Breast epithelium (tissue), 4 donors: ENCODE measurements around the gene GMNC. TPM values are rescaled to one million over a fixed set of nuclear protein-coding genes. Genes with fewer than 3 reads are reported as not detected.

Experiments used
- DNase-seq, 2 donors: peaks; one replicate each; pipeline ENCODE4 v3.0.0-alpha.2; 2019; ENCODE audit warnings: low spot score in 2 of 2
- H3K27ac ChIP-seq, 2 donors: fragments of 200-600 bp; sonication (generic) in 1 of 2; one replicate each; pipeline ENCODE4 v1.5.1; 2016 to 2019; ENCODE audit warnings: mild to moderate bottlenecking in 1 of 2
- H3K27me3 ChIP-seq, 2 donors: fragments of 200-600 bp; sonication (generic) in 1 of 2; one replicate each; pipeline versions ENCODE4 v1.5.1 to v1.6.0; 2017 to 2019; ENCODE audit warnings: control low read depth in 1 of 2, mild to moderate bottlenecking in 1 of 2
- H3K36me3 ChIP-seq: fragments of 200-600 bp; one replicate; pipeline ENCODE4 v1.5.1; 2019
- H3K4me1 ChIP-seq, 2 donors: fragments of 200-600 bp; sonication (generic); one replicate each; pipeline ENCODE4 v1.5.1; 2016 to 2019; ENCODE audit warnings: control low read depth in 1 of 2
- H3K4me3 ChIP-seq, 3 donors: fragments of 200-600 bp; sonication (generic); 1 replicate in 2 of 3; 2 replicates in 1 of 3; pipeline ENCODE4 v1.5.1; 2016 to 2019; ENCODE audit warnings: mild to moderate bottlenecking in 3 of 3, moderate library complexity in 2 of 3
- H3K9me3 ChIP-seq, 2 donors: fragments of 200-600 bp; sonication (generic) in 1 of 2; one replicate each; pipeline ENCODE4 v1.5.1; 2016 to 2019; ENCODE audit warnings: control low read depth in 1 of 2
- CTCF ChIP-seq, 3 donors: fragments of 450-650 bp; IDR thresholded peaks; one replicate each; pipeline ENCODE4 v1.5.1; 2016 to 2017; ENCODE audit warnings: antibody characterized with exemption in 3 of 3, mild to moderate bottlenecking in 3 of 3, moderate library complexity in 3 of 3
- POLR2A ChIP-seq: fragments of 450-650 bp; IDR thresholded peaks from one replicate; pipeline ENCODE4 v1.6.1; 2016; ENCODE audit warnings: antibody characterized with exemption, mild to moderate bottlenecking, moderate library complexity
- POLR2AphosphoS5 ChIP-seq, 3 donors: sonication (generic); formaldehyde crosslinking; IDR thresholded peaks; one replicate each; pipeline ENCODE4 v1.6.1; 2017; ENCODE audit warnings: antibody characterized with exemption in 3 of 3
- intact Hi-C: fragments of 100-400 bp; cut with DNase I; formaldehyde crosslinking; loops from one replicate; pipeline ENCODE4 v1.15.1; 2023; ENCODE audit warnings: low total_unique reads
- total RNA-seq, 3 donors: library from RNA; depleted of rRNA; stranded (reverse); fragments of >200 nt; gene quantifications; one replicate each; pipeline ENCODE4 v1.1.0, GENCODE V29; 2016

The GMNC gene
- total RNA-seq: under 1 TPM in 1 of 3 donors, not detected in 2; under 0.01 TPM

- Histone ChIP-seq H3K4me3 (peak within 1 kb of the TSS; percentile 49 to 80 (median 65)), H3K36me3 (no peaks in the 10 kb centered on the region), H3K4me1 (no peaks in the 10 kb centered on the region), H3K27ac (peak within 1 kb of the TSS; percentile 61 to 65), H3K27me3 (peaks cover 0 to 8% of the 10 kb centered on the region in 2 donors), H3K9me3 (no peaks in the 10 kb centered on the region)
- TF ChIP-seq POLR2A (no peak), POLR2AphosphoS5 (IDR thresholded peaks at IDR 0.05) (peak in 2 of 3 donors; percentile 35 to 37), CTCF (IDR thresholded peaks at IDR 0.05) (no peak)
- intact Hi-C loops: no loop called here
- peak; percentile 62 to 72 for DNase-seq
These were observed at the start of gene GMNC for GRCh38 chr3:190862209-190863118. Gene GMNC (minus strand): TSS chr3:190862694. CDS start chr3:190862615, 79 bp downstream.

GRCh38 chr3:190911382-190911781 lies 48.9 kb upstream of the GMNC start:
- H3K4me3 ChIP-seq: no peak overlapping the region
- intact Hi-C loops: no loop called here
- no peak overlapping the region for H3K27ac ChIP-seq
- H3K4me1 ChIP-seq: no peaks in the 10 kb centered on the region
- no peaks in the 10 kb centered on the region for H3K27me3 ChIP-seq
- DNase-seq: no peak
- H3K9me3 ChIP-seq: no peaks in the 10 kb centered on the region
- TF ChIP-seq POLR2AphosphoS5 (IDR thresholded peaks at IDR 0.05): no peak
- no peak for TF ChIP-seq POLR2A
- TF ChIP-seq CTCF (IDR thresholded peaks at IDR 0.05): no peak
- H3K36me3 ChIP-seq: no peaks in the 10 kb centered on the region

GRCh38 chr3:190909908-190910307 lies 47.4 kb upstream of the GMNC start:
- intact Hi-C loops: no loop called here
- TF ChIP-seq CTCF (IDR thresholded peaks at IDR 0.05): no peak
- TF ChIP-seq POLR2AphosphoS5 (IDR thresholded peaks at IDR 0.05): no peak
- no peaks in the 10 kb centered on the region for H3K27me3 ChIP-seq
- H3K27ac ChIP-seq: no peak overlapping the region
- no peak overlapping the region for H3K4me3 ChIP-seq
- H3K36me3 ChIP-seq: no peaks in the 10 kb centered on the region
- DNase-seq: no peak
- H3K4me1 ChIP-seq: no peaks in the 10 kb centered on the region
- H3K9me3 ChIP-seq: no peaks in the 10 kb centered on the region

GRCh38 chr3:190903156-190903555 lies 40.7 kb upstream of the GMNC start:
- intact Hi-C loops: no loop called here
- no peaks in the 10 kb centered on the region for H3K36me3 ChIP-seq
- DNase-seq: no peak
- H3K4me1 ChIP-seq: no peaks in the 10 kb centered on the region
- H3K9me3 ChIP-seq: peaks cover 3 to 12% of the 10 kb centered on the region in 2 donors
- H3K4me3 ChIP-seq: no peak overlapping the region
- TF ChIP-seq CTCF (IDR thresholded peaks at IDR 0.05) (no peak), POLR2AphosphoS5 (IDR thresholded peaks at IDR 0.05) (no peak), POLR2A (no peak)
- no peak overlapping the region for H3K27ac ChIP-seq
- no peaks in the 10 kb centered on the region for H3K27me3 ChIP-seq

GRCh38 chr3:190902292-190902691 lies 39.8 kb upstream of the GMNC start:
- TF ChIP-seq CTCF (IDR thresholded peaks at IDR 0.05) (no peak), POLR2AphosphoS5 (IDR thresholded peaks at IDR 0.05) (no peak), POLR2A (no peak)
- Histone ChIP-seq H3K36me3 (no peaks in the 10 kb centered on the region), H3K4me1 (no peaks in the 10 kb centered on the region), H3K27ac (no peak overlapping the region), H3K4me3 (no peak overlapping the region), H3K9me3 (peaks cover 3 to 19% of the 10 kb centered on the region in 2 donors), H3K27me3 (no peaks in the 10 kb centered on the region)
- no peak for DNase-seq
- intact Hi-C loops: no loop called here
